Measurements from ENCODE around the gene ZC3H18.

Gene ZC3H18

DNA sequence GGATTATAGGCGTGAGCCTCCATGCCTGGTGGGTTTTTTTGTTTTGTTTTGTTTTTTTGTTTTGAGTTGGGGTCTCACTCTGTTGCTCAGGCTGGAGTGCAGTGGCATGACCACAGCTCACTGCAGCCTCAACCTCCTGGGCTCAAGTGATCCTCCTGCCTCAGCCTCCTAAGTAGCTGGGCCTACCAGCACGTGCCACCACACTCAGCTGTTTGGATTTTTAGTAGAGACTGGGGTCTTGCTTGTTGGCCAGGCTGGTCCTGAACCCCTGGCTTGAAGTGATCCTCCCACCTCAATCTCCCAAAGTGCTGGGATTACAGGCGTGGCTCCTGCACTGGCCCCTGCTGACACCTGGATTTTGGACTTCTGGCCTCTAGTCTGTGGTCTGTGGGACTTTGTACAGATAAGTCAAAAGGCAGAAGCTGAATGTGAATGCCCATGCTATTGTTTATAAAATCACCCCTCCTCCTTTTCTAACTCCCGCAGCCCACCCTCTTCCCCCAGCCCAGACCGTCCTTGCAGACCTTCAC is 110.4 kb downstream of the ZC3H18 start:
- Histone ChIP-seq H3K4me2 (peak overlapping the region; percentile 73; the same call in 1 of the 2 replicates), H3K4me3 (IDR thresholded peaks at IDR 0.05; ENCODE audit: insufficient read depth, low read depth, low read length) (no peak overlapping the region), H3K27me3 (ENCODE audit: insufficient read depth, low read depth) (no peaks in the 10 kb centered on the region; the same call in 1 of the 2 replicates), H3K79me2 (ENCODE audit: insufficient read depth, low read depth) (no peaks in the 10 kb centered on the region), H3K4me1 (ENCODE audit: low read depth, poor library complexity, severe bottlenecking) (peaks cover 52% of the 10 kb centered on the region), H3K9ac (no peak overlapping the region), H3K36me3 (ENCODE audit: insufficient read depth) (no peaks in the 10 kb centered on the region), H3K27ac (no peak overlapping the region), H2AFZ (ENCODE audit: low read depth) (peak overlapping the region; percentile 42), H4K20me1 (ENCODE audit: insufficient read depth) (no peaks in the 10 kb centered on the region)
- TF ChIP-seq, protein P1, sequence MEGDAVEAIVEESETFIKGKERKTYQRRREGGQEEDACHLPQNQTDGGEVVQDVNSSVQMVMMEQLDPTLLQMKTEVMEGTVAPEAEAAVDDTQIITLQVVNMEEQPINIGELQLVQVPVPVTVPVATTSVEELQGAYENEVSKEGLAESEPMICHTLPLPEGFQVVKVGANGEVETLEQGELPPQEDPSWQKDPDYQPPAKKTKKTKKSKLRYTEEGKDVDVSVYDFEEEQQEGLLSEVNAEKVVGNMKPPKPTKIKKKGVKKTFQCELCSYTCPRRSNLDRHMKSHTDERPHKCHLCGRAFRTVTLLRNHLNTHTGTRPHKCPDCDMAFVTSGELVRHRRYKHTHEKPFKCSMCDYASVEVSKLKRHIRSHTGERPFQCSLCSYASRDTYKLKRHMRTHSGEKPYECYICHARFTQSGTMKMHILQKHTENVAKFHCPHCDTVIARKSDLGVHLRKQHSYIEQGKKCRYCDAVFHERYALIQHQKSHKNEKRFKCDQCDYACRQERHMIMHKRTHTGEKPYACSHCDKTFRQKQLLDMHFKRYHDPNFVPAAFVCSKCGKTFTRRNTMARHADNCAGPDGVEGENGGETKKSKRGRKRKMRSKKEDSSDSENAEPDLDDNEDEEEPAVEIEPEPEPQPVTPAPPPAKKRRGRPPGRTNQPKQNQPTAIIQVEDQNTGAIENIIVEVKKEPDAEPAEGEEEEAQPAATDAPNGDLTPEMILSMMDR (conservative IDR thresholded peaks at IDR 0.05; ENCODE audit: low read depth, low read length), result no peak

DNA sequence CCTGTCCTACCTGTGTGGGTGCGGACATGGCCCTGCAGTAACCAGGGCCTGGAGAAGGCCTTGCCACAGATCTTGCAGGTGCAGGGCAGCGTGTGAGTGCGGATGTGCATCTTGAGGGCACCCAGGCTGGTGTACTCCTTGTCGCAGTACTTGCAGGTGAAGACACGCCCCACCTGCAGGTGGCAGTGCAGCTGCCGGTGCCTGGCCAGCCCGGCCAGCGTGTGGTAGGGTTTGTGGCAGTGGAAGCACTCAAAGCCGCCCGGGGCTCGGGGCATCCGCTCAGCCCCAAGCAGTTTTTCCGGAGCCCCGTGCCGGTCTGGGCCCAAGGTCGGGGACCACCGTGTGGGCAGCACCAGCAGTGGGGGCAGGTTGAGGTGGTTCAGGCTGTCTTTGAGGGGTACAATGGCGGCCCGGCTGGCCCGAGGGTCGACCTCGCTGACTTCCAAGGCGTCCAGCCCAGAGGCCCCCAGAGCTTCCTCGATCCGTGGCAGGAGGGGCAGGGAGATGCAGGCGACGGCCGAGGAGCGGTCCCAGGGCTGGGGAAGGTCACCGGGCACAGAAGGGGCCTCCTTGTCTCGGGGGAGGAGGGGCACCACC is 111.0 kb downstream of the ZC3H18 start:
- H2AFZ ChIP-seq (ENCODE audit: low read depth), result peak overlapping the region; percentile 42
- no peak overlapping the region for H3K4me3 ChIP-seq (IDR thresholded peaks at IDR 0.05; ENCODE audit: insufficient read depth, low read depth, low read length)
- no peaks in the 10 kb centered on the region for H3K79me2 ChIP-seq (ENCODE audit: insufficient read depth, low read depth)
- TF ChIP-seq, protein P1 (conservative IDR thresholded peaks at IDR 0.05; ENCODE audit: low read depth, low read length), result peak; percentile 66; the same call in 1 of the 2 replicates
- H4K20me1 ChIP-seq (ENCODE audit: insufficient read depth), result no peaks in the 10 kb centered on the region
- peak overlapping the region; percentile 3; the same call in 1 of the 2 replicates for H3K9ac ChIP-seq
- peak overlapping the region; percentile 17; the same call in 1 of the 2 replicates for H3K27ac ChIP-seq
- H3K27me3 ChIP-seq (ENCODE audit: insufficient read depth, low read depth), result no peaks in the 10 kb centered on the region; the same call in 1 of the 2 replicates
- peaks cover 56% of the 10 kb centered on the region for H3K4me1 ChIP-seq (ENCODE audit: low read depth, poor library complexity, severe bottlenecking)
- H3K4me2 ChIP-seq, result peak overlapping the region; percentile 73
- no peaks in the 10 kb centered on the region for H3K36me3 ChIP-seq (ENCODE audit: insufficient read depth)

Data from KMS-11 (cell line).